ENCODE results near the gene THNSL1. TPM values are rescaled to one million over a fixed set of nuclear protein-coding genes. Genes with fewer than 3 reads are reported as not detected.

The THNSL1 gene
- total and polyA plus RNA-seq, 9 of the 15 experiments (the other 6 are each of a cell fraction or from before 2014, with no cell fraction given) = 4.5 to 8.6 (median 6.3) TPM

DNA sequence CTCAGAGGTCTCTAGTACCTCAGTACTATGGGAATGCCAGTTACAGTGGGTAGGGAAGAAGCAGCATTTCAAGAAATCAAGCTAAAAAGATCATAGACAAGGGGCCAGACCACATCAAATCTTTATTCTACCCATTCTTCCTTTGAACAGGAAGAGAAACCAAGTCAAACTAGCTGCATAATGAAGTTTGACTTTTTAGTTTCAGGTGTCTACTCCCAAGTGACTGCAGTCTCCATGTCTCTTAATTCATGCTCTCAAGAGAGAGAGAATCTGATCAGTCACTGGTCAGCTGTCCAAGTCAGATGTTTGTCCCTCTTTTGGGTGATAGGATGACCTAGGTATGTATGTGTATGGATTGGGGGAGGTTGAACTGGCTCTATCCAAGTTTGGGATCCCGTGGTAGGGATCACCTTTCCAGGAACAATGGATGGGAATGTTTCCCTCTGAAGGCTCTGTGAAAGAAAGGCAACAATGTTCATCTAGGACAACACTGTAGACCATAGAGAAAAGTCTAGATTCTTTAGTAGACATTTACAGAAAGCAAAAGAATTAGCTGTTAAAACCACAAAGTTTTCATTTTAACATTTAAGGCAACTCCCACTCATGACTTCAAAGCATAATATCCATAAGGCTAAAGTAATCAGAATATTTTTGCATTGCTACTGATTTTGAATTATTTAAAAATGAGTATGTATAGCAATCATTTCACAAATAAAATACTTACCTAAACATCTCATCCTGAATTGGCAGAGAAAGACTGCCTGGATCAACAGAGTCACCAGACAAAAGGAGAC is 33.9 kb upstream of the THNSL1 start:
- Histone ChIP-seq H3K9me3 (replicated peaks; ENCODE audit: control insufficient read depth, insufficient read depth, low read depth, low read length) (no peaks in the 10 kb centered on the region), H3K9ac (ENCODE audit: insufficient read depth in 1 of 2, low read depth in 2 of 2, low read length in 2 of 2) (no peak overlapping the region), H4K20me1 (replicated peaks; ENCODE audit: control insufficient read depth, insufficient read depth, low read length) (no peaks in the 10 kb centered on the region), H3K4me1 (replicated peaks in 1 of 2; ENCODE audit: control insufficient read depth in 2 of 2, insufficient read depth in 2 of 2, low read length in 2 of 2) (no peaks in the 10 kb centered on the region; a peak in 1 of 5 replicates), H3K27ac (ENCODE audit: extremely low read depth, low read depth, low read length) (no peak overlapping the region), H3K4me3 (no peak overlapping the region), H2AFZ (ENCODE audit: low read depth, low read length) (no peak overlapping the region), H3K36me3 (ENCODE audit: control insufficient read depth, insufficient read depth, low read length) (no peaks in the 10 kb centered on the region), H3K9me1 (ENCODE audit: control insufficient read depth, insufficient read depth, low read length) (no peaks in the 10 kb centered on the region), H3K79me2 (ENCODE audit: control insufficient read depth, insufficient read depth, low read length) (no peaks in the 10 kb centered on the region), H3K27me3 (ENCODE audit: control insufficient read depth in 2 of 2, insufficient read depth in 2 of 2, low read length in 2 of 2) (no peaks in the 10 kb centered on the region), H3K4me2 (ENCODE audit: insufficient read depth, low read length) (no peak overlapping the region)
- ATAC-seq = no peak
- DNase-seq (ENCODE audit: extremely low read depth in 1 of 4, low spot score in 3 of 4) = no peak
- ChIA-PET POLR2A (no interaction called here), CTCF (ENCODE audit: low intra/inter-chr PET ratio) (no interaction called here)
- BruUV-seq (replicated peaks) = no TSS peak
- intact Hi-C loops (cut with micrococcal nuclease) = no loop called here
- in situ Hi-C loops (cut with MboI) = no loop called here
- 0% methylated on average over 1 of the region's 1 CpG for WGBS (ENCODE audit: insufficient coverage, low coverage, missing lambda C conversion rate)
- no peak for FAIRE-seq
- TF ChIP-seq SRSF1 (IDR thresholded peaks at IDR 0.05; ENCODE audit: low read depth, low read length) (no peak), TCF7 (IDR thresholded peaks at IDR 0.05; ENCODE audit: borderline replicate concordance) (no peak), CEBPG (CRISPR knock-in tag; IDR thresholded peaks at IDR 0.05) (no peak), CEBPG (tag; conservative IDR thresholded peaks at IDR 0.05 in 1 of 2, IDR thresholded peaks at IDR 0.05 in 1 of 2) (no peak), HDGF (IDR thresholded peaks at IDR 0.05) (no peak)
- TF ChIP-seq, protein P1, sequence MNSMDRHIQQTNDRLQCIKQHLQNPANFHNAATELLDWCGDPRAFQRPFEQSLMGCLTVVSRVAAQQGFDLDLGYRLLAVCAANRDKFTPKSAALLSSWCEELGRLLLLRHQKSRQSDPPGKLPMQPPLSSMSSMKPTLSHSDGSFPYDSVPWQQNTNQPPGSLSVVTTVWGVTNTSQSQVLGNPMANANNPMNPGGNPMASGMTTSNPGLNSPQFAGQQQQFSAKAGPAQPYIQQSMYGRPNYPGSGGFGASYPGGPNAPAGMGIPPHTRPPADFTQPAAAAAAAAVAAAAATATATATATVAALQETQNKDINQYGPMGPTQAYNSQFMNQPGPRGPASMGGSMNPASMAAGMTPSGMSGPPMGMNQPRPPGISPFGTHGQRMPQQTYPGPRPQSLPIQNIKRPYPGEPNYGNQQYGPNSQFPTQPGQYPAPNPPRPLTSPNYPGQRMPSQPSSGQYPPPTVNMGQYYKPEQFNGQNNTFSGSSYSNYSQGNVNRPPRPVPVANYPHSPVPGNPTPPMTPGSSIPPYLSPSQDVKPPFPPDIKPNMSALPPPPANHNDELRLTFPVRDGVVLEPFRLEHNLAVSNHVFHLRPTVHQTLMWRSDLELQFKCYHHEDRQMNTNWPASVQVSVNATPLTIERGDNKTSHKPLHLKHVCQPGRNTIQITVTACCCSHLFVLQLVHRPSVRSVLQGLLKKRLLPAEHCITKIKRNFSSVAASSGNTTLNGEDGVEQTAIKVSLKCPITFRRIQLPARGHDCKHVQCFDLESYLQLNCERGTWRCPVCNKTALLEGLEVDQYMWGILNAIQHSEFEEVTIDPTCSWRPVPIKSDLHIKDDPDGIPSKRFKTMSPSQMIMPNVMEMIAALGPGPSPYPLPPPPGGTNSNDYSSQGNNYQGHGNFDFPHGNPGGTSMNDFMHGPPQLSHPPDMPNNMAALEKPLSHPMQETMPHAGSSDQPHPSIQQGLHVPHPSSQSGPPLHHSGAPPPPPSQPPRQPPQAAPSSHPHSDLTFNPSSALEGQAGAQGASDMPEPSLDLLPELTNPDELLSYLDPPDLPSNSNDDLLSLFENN (IDR thresholded peaks at IDR 0.05; ENCODE audit: low read depth in 2 of 2, low read length in 2 of 2) = no peak
- TF ChIP-seq, protein P2, sequence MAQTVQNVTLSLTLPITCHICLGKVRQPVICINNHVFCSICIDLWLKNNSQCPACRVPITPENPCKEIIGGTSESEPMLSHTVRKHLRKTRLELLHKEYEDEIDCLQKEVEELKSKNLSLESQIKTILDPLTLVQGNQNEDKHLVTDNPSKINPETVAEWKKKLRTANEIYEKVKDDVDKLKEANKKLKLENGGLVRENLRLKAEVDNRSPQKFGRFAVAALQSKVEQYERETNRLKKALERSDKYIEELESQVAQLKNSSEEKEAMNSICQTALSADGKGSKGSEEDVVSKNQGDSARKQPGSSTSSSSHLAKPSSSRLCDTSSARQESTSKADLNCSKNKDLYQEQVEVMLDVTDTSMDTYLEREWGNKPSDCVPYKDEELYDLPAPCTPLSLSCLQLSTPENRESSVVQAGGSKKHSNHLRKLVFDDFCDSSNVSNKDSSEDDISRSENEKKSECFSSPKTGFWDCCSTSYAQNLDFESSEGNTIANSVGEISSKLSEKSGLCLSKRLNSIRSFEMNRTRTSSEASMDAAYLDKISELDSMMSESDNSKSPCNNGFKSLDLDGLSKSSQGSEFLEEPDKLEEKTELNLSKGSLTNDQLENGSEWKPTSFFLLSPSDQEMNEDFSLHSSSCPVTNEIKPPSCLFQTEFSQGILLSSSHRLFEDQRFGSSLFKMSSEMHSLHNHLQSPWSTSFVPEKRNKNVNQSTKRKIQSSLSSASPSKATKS (CRISPR knock-in tag; IDR thresholded peaks at IDR 0.05) = no peak
- TF ChIP-seq, protein P3, sequence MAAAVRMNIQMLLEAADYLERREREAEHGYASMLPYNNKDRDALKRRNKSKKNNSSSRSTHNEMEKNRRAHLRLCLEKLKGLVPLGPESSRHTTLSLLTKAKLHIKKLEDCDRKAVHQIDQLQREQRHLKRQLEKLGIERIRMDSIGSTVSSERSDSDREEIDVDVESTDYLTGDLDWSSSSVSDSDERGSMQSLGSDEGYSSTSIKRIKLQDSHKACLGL (CRISPR knock-in tag; IDR thresholded peaks at IDR 0.05; ENCODE audit: borderline replicate concordance, poor library complexity, severe bottlenecking) = no peak
- TF ChIP-seq, protein P4, sequence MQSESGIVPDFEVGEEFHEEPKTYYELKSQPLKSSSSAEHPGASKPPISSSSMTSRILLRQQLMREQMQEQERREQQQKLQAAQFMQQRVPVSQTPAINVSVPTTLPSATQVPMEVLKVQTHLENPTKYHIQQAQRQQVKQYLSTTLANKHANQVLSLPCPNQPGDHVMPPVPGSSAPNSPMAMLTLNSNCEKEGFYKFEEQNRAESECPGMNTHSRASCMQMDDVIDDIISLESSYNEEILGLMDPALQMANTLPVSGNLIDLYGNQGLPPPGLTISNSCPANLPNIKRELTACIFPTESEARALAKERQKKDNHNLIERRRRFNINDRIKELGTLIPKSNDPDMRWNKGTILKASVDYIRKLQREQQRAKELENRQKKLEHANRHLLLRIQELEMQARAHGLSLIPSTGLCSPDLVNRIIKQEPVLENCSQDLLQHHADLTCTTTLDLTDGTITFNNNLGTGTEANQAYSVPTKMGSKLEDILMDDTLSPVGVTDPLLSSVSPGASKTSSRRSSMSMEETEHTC (IDR thresholded peaks at IDR 0.05) = no peak
